Measurements from ENCODE around the gene BSG.

Gene BSG

DNA sequence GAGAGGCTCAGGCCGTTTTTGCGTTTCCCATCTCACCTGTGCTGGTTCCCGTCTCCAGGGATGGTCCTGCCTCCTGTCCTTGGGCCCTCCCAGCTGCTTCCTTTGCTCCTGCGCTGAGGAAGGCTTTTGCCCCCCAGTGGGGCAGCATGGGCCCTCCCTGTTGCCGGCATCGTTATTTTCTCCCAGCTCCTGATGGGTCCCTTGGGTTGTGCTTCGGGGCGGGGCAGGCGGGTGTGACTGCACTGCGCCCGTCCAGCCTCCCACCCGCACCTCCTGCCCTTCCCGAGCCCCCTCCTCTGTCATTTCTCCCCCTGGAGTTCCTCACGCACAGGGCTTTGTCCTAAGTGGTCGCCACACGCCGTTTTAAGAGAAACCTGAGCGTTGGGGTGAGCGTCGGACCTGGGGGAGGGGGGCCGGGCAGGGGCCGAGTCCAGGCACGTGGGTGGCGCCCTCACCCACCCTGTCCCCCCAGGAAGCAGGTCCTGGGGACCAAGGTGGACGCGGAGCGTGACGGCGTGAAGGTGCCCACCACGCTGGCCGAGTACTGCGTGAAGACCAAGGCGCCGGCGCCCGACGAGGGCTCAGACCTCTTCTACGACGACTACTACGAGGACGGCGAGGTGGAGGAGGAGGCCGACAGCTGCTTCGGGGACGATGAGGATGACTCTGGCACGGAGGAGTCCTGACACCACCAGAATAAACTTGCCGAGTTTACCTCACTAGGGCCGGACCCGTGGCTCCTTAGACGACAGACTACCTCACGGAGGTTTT is 31.3 kb upstream of the BSG start:
- no peak overlapping the region for H3K4me3 ChIP-seq (replicated peaks; ENCODE audit: low read depth, low read length)
- TF ChIP-seq, protein P1, sequence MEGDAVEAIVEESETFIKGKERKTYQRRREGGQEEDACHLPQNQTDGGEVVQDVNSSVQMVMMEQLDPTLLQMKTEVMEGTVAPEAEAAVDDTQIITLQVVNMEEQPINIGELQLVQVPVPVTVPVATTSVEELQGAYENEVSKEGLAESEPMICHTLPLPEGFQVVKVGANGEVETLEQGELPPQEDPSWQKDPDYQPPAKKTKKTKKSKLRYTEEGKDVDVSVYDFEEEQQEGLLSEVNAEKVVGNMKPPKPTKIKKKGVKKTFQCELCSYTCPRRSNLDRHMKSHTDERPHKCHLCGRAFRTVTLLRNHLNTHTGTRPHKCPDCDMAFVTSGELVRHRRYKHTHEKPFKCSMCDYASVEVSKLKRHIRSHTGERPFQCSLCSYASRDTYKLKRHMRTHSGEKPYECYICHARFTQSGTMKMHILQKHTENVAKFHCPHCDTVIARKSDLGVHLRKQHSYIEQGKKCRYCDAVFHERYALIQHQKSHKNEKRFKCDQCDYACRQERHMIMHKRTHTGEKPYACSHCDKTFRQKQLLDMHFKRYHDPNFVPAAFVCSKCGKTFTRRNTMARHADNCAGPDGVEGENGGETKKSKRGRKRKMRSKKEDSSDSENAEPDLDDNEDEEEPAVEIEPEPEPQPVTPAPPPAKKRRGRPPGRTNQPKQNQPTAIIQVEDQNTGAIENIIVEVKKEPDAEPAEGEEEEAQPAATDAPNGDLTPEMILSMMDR (IDR thresholded peaks at IDR 0.05; ENCODE audit: low read length, missing control alignments): no peak
- DNase-seq (ENCODE audit: low read depth): no peak

DNA sequence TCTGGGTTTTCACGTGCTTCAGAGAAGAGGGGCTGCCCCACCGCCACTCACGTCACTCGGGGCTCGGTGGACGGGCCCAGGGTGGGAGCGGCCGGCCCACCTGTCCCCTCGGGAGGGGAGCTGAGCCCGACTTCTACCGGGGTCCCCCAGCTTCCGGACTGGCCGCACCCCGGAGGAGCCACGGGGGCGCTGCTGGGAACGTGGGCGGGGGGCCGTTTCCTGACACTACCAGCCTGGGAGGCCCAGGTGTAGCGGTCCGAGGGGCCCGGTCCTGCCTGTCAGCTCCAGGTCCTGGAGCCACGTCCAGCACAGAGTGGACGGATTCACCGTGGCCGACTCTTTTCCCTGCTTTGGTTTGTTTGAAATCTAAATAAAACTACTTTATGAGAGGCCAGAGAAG is 30.7 kb upstream of the BSG start:
- no peak overlapping the region for H3K4me3 ChIP-seq (replicated peaks; ENCODE audit: low read depth, low read length)
- DNase-seq (ENCODE audit: low read depth): no peak
- TF ChIP-seq, protein P1 (IDR thresholded peaks at IDR 0.05; ENCODE audit: low read length, missing control alignments): no peak

GRCh38 chr19:542173-542866 is 30.1 kb upstream of the BSG start:
- TF ChIP-seq, protein P1 (IDR thresholded peaks at IDR 0.05; ENCODE audit: low read length, missing control alignments): no peak
- H3K4me3 ChIP-seq (replicated peaks; ENCODE audit: low read depth, low read length): no peak overlapping the region
- no peak for DNase-seq (ENCODE audit: low read depth)

- H3K4me3 ChIP-seq (replicated peaks; ENCODE audit: low read depth, low read length): no peak within 1 kb of the TSS
- TF ChIP-seq, protein P1 (IDR thresholded peaks at IDR 0.05; ENCODE audit: low read length, missing control alignments): no peak
- no peak for DNase-seq (ENCODE audit: low read depth)
Measured at GRCh38 chr19:543910-544608, 28.3 kb upstream of the BSG start, which contains the start of gene GZMM. Gene GZMM, plus strand, starts transcription at chr19:544053. Its CDS starts 19 bp downstream, at chr19:544072.

GRCh38 chr19:547117-547516 is 25.3 kb upstream of the BSG start:
- TF ChIP-seq, protein P1 (IDR thresholded peaks at IDR 0.05; ENCODE audit: low read length, missing control alignments): no peak
- DNase-seq (ENCODE audit: low read depth): no peak
- no peak overlapping the region for H3K4me3 ChIP-seq (replicated peaks; ENCODE audit: low read depth, low read length)

DNA sequence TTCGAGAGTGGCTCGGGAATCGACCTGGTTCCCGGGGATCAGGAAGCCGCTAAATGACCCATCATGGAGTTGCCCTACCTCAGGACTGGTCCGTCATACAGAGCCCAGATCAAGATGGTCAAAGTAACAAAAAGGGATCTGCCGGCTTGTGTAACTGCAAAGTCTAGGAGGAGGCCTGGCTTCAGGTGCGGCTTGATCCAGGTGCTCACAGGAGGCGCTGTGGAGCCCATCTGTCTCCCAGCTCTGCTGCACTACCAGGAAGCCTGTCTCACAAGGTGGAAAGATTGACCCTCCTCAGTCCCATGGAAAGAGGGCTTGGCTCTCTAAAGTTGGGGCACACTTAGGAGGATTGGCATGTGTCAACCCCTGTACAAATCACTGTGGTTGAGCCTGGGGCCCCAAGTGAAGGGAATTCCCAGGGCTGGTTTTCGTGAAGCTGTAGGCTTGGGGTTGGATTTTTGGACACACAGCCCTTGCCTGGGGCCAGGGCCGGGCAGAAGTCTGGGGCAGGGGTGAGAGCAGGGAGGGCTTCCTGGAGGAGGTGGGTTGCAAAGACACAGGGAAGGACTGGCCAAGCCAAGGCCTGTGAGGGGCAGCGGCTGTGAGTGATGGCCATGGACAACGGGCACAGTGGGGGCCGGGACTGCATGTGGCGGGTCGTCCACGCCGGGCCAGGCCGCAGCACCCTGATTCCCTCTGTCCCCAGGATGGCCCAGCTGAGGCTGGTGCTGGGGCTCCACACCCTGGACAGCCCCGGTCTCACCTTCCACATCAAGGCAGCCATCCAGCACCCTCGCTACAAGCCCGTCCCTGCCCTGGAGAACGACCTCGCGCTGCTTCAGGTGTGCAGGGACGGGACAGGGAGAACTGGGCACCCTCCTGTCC is 24.3 kb upstream of the BSG start:
- no peak for DNase-seq (ENCODE audit: low read depth)
- TF ChIP-seq, protein P1 (IDR thresholded peaks at IDR 0.05; ENCODE audit: low read length, missing control alignments): no peak
- H3K4me3 ChIP-seq (replicated peaks; ENCODE audit: low read depth, low read length): no peak overlapping the region
